ENCODE results near the gene AGPAT2.

AGPAT2 gene

GRCh38 chr9:136673088-136673974 is 13.9 kb downstream of the AGPAT2 start:
- no peak for DNase-seq (ENCODE audit: low read depth)

DNA sequence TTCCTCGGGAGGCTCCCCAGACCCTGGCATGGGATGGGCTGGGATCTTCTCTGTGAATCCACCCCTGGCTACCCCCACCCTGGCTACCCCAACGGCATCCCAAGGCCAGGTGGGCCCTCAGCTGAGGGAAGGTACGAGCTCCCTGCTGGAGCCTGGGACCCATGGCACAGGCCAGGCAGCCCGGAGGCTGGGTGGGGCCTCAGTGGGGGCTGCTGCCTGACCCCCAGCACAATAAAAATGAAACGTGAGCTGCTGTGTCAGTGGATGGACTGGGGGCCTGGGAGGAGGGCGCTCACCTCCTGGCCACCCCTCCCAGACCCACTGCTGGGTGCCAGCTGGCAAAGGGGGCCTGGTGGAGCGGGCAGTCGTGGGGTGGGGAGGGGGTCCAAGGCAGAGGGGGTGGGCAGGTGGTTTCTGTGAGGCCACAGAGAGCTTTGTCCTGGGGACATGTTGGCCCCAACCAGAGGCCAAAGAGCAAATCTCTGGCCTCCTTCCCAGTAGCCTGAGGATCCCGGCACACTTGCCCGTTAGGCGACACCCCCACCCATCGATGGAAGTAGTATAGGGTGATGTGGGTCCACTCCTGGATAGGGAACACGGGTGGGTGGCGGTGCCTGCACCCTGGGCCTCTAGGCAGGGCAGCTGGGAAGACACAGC is 14.7 kb downstream of the AGPAT2 start:
- DNase-seq (ENCODE audit: low read depth), result no peak

- no peak for DNase-seq (ENCODE audit: low read depth)
Measured at GRCh38 chr9:136671646-136672430, 15.4 kb downstream of the AGPAT2 start.

- no peak for DNase-seq (ENCODE audit: low read depth)
Measured at GRCh38 chr9:136671254-136671614, 16.0 kb downstream of the AGPAT2 start.

- DNase-seq (ENCODE audit: low read depth), result no peak
Measured at GRCh38 chr9:136670576-136671253, 16.5 kb downstream of the AGPAT2 start.

GRCh38 chr9:136669791-136670464 is 17.3 kb downstream of the AGPAT2 start:
- no peak for DNase-seq (ENCODE audit: low read depth)

DNA sequence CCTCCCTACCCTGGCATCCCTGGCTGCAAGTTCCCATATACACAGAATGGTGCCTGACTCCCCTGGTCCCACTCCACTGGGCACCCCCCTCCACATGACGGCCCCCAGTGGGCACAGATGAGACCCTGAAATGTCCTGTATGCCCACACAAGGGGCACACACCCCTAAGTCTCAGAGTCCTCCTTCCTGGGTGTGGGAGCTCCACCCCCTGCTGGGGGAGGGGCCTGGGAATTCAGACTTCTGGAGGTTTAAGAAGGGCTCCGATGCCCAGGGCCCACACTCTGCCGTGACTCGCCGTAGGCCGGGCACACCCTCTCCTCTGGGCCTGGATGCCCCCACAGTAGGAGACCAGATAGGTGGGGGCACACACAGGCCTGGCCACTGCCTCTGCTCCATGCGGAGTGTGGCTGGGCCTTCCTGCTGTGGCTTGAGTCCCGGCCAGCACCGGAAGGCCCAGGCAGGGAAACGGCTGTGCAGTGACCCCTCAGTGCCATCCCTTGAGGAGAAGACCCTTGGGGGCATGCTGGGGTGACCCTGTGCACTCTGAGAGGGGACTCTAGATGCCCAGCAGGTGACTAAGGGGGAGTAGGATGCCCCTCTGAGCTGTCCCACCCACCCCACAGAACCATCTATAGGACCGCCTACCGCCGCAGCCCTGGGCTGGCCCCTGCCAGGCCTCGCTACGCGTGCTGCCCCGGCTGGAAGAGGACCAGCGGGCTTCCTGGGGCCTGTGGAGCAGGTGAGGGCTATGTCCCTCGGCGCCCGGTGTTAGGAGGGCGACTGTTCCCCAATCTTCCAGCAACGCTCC is 18.1 kb downstream of the AGPAT2 start:
- no peak for DNase-seq (ENCODE audit: low read depth)

DNA sequence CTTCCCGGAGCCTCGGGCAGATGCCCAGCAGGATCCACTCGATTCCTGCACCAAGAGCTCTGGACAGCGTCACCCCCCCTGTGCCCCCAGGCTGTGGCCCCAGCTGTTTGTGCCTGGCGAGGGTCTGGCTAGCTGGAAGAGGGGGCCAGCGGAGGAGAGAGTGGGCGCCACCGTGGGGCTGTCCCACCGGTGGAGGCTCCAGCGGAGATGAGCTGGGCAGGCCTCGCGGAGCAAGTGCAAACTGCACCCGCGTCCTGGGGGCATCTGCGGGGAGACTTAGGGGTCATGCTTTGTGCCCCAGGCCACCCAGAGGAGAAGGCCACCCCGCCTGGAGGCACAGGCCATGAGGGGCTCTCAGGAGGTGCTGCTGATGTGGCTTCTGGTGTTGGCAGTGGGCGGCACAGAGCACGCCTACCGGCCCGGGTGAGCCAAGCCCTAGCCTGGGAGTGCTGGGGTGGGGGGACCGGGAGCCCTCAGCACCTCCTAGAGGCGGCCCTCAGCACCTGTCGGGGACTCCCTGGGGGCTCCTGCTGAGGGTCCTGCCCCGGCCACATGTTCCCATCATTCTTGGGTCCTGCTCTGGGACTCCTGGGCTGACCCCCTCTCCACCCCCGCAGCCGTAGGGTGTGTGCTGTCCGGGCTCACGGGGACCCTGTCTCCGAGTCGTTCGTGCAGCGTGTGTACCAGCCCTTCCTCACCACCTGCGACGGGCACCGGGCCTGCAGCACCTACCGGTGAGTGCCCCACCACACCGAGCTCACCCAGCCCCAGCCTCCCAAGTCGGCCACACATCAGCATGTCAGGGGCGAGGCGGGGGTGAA is 19.1 kb downstream of the AGPAT2 start:
- no peak for DNase-seq (ENCODE audit: low read depth)

- no peak for DNase-seq (ENCODE audit: low read depth)
Measured at GRCh38 chr9:136667214-136667939, 19.9 kb downstream of the AGPAT2 start.

GRCh38 chr9:136666372-136667213 is 20.7 kb downstream of the AGPAT2 start:
- DNase-seq (ENCODE audit: low read depth), result no peak

- no peak for DNase-seq (ENCODE audit: low read depth)
Measured at GRCh38 chr9:136665704-136666371, 21.4 kb downstream of the AGPAT2 start.

- DNase-seq (ENCODE audit: low read depth), result no peak
Measured at GRCh38 chr9:136665111-136665703, 22.1 kb downstream of the AGPAT2 start.

GRCh38 chr9:136664000-136664915 is 23.0 kb downstream of the AGPAT2 start:
- no peak for DNase-seq (ENCODE audit: low read depth)

- DNase-seq (ENCODE audit: low read depth), result no peak
Measured at GRCh38 chr9:136662656-136663581, 24.3 kb downstream of the AGPAT2 start, which contains the start of gene EGFL7. EGFL7 (plus strand) TSS chr9:136662916; CDS start chr9:136668283, 5,367 bp downstream.

GRCh38 chr9:136662326-136662655 is 25.0 kb downstream of the AGPAT2 start:
- DNase-seq (ENCODE audit: low read depth), result no peak
